OCI-LY3 (cell line): Measurements from ENCODE around the gene TNKS1BP1.

ENCODE experiments used
- H2AFZ ChIP-seq: fragments of 200-600, 300-600 bp; shearing (Covaris generic); 2 replicates; pipeline ENCODE4 v1.6.0; 2014; ENCODE audit warnings: antibody characterized with exemption, low read depth, low read length
- H3K27ac ChIP-seq: fragments of 200-600, 300-600 bp; sonication (generic); 2 replicates; pipeline ENCODE4 v1.5.1; 2014; ENCODE audit warnings: mild to moderate bottlenecking, low read length, moderate library complexity, mixed read lengths
- H3K27me3 ChIP-seq: fragments of 200-600, 300-600 bp; sonication (generic); 2 replicates; pipeline ENCODE4 v1.6.1; 2014; ENCODE audit warnings: low read depth, low read length, mixed read lengths
- H3K36me3 ChIP-seq: fragments of 200-600, 300-600 bp; sonication (generic); replicated peaks from 2 replicates; pipeline ENCODE3; 2014; ENCODE audit warnings: low read depth, low read length, mixed read lengths
- H3K4me1 ChIP-seq: fragments of 300-600, 200-600 bp; sonication (generic); 2 replicates; pipeline ENCODE4 v1.6.1; 2014; ENCODE audit warnings: low read length, mixed read lengths
- H3K4me2 ChIP-seq: fragments of 200-600, 300-600 bp; sonication (generic); 2 replicates; pipeline ENCODE4 v1.6.1; 2014; ENCODE audit warnings: low read length, mixed read lengths
- H3K4me3 ChIP-seq: fragments of 300-600, 200-600 bp; sonication (generic); 2 replicates; pipeline ENCODE4 v1.5.1; 2014; ENCODE audit warnings: antibody characterized with exemption, mild to moderate bottlenecking, low read length, moderate library complexity
- H3K79me2 ChIP-seq: fragments of 300-600, 200-600 bp; shearing (Covaris generic); 2 replicates; pipeline ENCODE4 v1.6.1; 2014; ENCODE audit warnings: mild to moderate bottlenecking, low read length, mixed read lengths
- H3K9ac ChIP-seq: fragments of 300-600, 200-600 bp; shearing (Covaris generic); 2 replicates; pipeline ENCODE4 v1.6.0; 2014; ENCODE audit warnings: mild to moderate bottlenecking, low read length, moderate library complexity
- H3K9me3 ChIP-seq: fragments of 200-600, 300-600 bp; shearing (Covaris generic); 2 replicates; pipeline ENCODE4 v1.6.1; 2014; ENCODE audit warnings: low read length, mixed read lengths; ENCODE audit not compliant: insufficient read depth
- H4K20me1 ChIP-seq: fragments of 200-600, 300-600 bp; sonication (generic); 2 replicates; pipeline ENCODE4 v1.6.1; 2016; ENCODE audit warnings: low read length, mixed read lengths; ENCODE audit not compliant: insufficient read depth
- CTCF ChIP-seq: fragments of 200-600, 300-600 bp; sonication (generic); IDR thresholded peaks from 2 replicates; pipeline ENCODE4 v1.5.1; 2014; ENCODE audit warnings: antibody characterized with exemption, low read length, low read depth
- EZH2phosphoT487 ChIP-seq: fragments of 200-600 bp; shearing (Covaris generic); IDR thresholded peaks from 2 replicates; pipeline ENCODE4 v1.6.1; 2018; ENCODE audit warnings: antibody characterized with exemption, mixed run types, low read depth

The TNKS1BP1 gene

GRCh38 chr11:57251491-57252104 lies 73.2 kb downstream of the TNKS1BP1 start:
- no peaks in the 10 kb centered on the region for H3K9me3 ChIP-seq
- TF ChIP-seq EZH2phosphoT487 (no peak), CTCF (no peak)
- no peak overlapping the region for H2AFZ ChIP-seq
- no peaks in the 10 kb centered on the region for H3K79me2 ChIP-seq
- peaks cover 5% of the 10 kb centered on the region; the same call in 1 of the 2 replicates for H3K4me1 ChIP-seq
- no peaks in the 10 kb centered on the region for H4K20me1 ChIP-seq
- no peaks in the 10 kb centered on the region for H3K36me3 ChIP-seq
- no peak overlapping the region for H3K4me3 ChIP-seq
- peaks cover 51% of the 10 kb centered on the region for H3K27me3 ChIP-seq
- no peak overlapping the region for H3K27ac ChIP-seq
- no peak overlapping the region for H3K4me2 ChIP-seq
- no peak overlapping the region for H3K9ac ChIP-seq

- Histone ChIP-seq H3K79me2 (no peaks in the 10 kb centered on the region), H3K4me1 (peaks cover 5% of the 10 kb centered on the region; the same call in 1 of the 2 replicates), H3K9ac (no peak overlapping the region), H3K4me2 (no peak overlapping the region), H3K27ac (no peak overlapping the region), H4K20me1 (no peaks in the 10 kb centered on the region), H3K4me3 (no peak overlapping the region), H2AFZ (no peak overlapping the region), H3K9me3 (no peaks in the 10 kb centered on the region), H3K27me3 (peaks cover 51% of the 10 kb centered on the region), H3K36me3 (no peaks in the 10 kb centered on the region)
- TF ChIP-seq EZH2phosphoT487, result no peak
- no peak for TF ChIP-seq CTCF
Observed at GRCh38 chr11:57251037-57251436, 73.7 kb downstream of the TNKS1BP1 start.
